ENCODE results near the gene SARS2.

DNA sequence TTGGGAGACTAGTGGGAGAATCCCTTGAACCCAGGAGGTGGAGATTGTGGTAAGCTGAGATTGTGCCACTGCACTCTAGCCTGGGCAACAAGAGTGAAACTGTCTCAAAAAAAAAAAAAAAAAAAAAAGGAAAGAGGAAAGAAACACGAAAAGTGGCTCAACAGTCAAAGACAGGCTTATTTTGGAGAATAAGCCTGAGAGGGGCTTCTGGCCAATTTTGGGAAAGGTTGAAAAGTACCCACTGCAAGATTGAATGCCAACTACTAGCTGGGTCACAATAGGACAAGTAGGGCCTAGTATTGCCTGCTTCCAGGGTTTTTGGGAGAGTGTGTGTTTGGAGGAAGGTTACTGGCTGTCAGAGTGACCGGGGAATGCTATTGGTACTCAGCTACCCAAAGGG is 27.7 kb upstream of the SARS2 start:
- TF ChIP-seq, protein P1, sequence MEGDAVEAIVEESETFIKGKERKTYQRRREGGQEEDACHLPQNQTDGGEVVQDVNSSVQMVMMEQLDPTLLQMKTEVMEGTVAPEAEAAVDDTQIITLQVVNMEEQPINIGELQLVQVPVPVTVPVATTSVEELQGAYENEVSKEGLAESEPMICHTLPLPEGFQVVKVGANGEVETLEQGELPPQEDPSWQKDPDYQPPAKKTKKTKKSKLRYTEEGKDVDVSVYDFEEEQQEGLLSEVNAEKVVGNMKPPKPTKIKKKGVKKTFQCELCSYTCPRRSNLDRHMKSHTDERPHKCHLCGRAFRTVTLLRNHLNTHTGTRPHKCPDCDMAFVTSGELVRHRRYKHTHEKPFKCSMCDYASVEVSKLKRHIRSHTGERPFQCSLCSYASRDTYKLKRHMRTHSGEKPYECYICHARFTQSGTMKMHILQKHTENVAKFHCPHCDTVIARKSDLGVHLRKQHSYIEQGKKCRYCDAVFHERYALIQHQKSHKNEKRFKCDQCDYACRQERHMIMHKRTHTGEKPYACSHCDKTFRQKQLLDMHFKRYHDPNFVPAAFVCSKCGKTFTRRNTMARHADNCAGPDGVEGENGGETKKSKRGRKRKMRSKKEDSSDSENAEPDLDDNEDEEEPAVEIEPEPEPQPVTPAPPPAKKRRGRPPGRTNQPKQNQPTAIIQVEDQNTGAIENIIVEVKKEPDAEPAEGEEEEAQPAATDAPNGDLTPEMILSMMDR (IDR thresholded peaks at IDR 0.05) = no peak
- no peak for TF ChIP-seq POLR2A (IDR thresholded peaks at IDR 0.05)

Measured in adrenal gland (tissue), 5 donors.